ENCODE measurements around the gene AKAP10.
"Not testable (repeated sequence)": the region's sequence is repeated elsewhere in the genome, so short reads cannot be mapped to it uniquely, and the experiment has no call there.

AKAP10 gene

DNA sequence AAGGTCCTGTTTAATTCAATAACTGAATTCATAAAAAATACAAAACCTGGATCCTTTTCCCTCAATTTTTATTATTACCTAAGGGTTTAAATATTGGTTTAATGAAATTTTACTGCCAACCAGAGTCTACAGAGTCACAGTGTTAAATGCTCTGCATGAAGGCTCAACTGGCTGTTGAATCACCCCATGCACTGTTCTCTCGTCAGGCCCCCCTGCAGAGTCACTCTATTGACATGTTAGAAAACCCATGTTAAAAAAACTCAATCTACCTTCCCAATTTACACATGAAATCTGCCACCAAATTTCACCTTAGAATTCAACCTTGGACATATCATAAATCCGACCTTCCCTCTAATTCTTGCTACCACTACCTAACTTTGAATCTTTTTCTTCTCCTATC lies 66.6 kb downstream of the AKAP10 start:
- no peak for DNase-seq

DNA sequence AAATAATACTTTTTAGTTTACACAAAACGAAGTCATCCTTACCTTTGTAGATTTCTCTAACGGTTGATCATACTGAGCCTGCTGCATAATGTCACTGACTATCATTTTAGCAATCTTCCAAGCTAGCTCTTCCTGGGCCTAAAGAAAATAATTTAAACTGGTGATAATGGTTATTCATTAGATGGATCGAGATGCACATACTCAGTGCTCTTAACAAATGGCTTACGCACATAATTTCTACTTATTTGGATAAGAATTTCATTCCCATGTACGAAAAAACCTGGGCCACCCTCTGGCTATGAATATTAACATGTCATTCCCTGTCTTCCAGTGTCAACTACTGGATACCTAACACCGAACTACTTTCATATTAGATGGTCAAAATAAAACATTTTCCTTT lies 68.5 kb downstream of the AKAP10 start:
- DNase-seq = no peak

DNA sequence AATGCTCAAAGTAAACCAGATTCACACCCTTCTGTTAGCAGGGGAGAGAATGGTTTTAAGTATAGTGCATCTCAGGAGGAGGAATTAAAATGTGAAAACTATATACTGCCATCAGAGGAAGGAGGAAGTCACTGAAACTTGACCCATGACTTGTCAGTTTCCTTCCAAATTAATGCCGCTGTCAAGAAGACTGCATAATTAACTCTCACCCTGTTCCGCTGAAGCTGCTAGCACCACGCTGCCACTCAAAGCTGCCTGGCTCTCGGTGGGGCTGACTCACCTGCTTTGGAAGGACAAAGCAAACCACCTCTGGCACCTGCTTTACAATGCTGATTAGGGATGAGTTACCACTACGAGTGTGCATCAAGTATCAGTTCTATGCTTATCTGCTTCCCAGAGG lies 72.1 kb downstream of the AKAP10 start:
- peak; percentile 23 for DNase-seq

DNA sequence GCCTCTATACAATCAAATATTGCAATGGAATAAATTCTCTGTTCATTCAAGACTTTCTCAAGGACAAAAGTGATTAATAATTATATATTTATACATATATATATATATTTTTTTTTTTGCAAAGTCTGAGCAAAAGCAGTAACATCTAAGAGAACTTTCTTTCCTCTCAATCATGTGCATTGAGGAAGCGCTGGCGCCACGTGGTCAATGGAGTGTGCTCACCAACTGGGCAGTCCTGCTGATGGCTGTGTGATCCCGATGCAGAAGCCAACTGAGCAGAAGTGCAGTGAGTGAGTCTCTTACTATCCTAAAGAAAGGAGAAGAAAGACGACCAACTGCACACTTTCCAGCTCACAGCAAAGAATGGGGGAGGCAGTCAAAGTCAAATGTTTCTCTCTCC lies 72.7 kb downstream of the AKAP10 start:
- DNase-seq = no peak

DNA sequence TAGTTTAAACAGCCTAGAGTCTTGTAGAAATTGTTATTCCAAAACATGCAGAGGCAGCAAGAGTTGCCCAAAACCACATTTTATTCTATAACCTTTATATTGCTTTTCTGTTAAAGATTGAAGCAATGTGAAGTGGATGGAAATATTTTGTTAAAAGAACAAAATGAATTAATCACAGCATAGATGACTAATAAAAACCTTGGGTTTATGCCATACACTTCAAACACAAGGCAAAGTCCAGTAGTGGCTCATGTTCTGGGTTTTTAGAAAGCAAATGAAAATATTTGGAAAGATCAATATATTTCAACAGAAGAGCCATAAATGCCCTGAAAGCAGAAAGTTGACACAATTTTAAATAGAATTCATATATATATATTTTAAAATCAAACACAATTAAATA lies 73.2 kb downstream of the AKAP10 start:
- DNase-seq = no peak

DNA sequence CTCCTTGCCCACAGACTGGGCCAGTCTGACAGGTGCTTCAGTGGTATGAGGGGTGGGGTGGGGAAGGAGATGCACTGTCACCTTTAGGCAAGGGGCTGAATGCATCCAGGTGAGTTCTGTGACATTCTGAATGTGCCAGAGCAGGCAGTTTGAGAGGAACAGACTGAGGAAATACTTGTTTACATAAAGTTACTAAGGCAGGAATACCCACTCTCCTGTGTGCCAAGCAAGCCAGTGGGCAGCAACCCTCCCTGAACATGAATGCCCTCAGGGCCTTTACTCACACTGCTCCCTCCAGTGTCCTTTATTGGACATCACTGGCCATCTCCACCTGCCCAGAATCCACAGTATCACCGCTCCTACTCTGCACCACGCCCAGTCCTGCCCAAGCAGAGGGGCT lies 76.8 kb downstream of the AKAP10 start:
- DNase-seq = no peak

DNA sequence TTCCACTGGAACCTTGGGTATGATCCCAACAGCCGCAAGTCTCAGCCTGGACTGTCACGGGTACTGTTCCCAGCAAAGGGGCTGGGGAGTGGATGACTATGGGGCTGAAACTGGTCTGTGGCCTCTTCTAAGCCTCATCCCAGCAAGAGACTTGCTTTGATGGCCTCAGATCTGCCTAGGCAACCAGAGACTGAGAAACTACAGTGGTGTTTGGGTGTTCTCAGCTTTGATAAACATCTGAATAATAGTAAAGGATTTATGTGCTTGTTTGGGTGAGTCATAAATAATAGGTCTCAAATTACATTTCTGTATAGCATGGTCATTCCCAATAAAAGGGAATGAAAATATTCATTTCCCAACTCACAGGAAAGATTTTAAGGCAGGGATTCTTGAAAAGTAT lies 79.7 kb downstream of the AKAP10 start:
- no peak for DNase-seq

DNA sequence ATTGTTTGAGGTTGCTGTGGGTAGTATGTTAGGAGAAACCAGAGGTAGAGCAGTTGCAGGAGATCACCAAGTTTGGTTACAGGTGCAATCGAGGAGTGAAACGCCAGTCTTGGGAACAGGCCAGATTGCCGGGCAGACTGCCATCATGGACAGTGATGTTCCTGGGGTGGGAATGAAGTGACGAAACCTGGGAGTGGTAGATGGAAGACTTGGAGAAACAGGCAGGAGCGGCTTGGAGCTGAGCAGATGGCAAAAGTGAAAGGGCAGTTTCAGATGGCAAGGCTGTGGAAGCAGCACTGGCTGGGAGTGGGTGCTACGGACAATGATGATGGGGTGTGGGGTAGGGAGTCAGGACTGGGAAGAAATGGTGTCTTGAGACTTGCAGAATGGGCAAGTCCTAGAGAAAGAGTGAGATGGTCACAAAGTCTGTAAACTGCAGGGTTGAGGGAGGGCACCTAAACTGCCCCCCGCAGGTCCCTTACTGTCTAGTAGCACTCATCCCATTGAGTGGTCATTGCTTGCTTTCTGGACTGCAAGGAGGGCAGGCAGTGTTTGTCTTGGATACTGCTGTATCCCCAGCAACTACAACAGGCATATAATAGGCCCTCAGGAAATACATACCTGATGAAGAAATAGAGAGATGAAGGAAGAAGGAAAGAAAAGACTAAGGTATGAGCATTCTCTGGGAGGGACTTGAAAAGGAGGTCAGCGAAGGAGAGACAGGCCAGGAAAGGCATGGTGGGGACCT lies 80.4 kb downstream of the AKAP10 start:
- no peak for DNase-seq

DNA sequence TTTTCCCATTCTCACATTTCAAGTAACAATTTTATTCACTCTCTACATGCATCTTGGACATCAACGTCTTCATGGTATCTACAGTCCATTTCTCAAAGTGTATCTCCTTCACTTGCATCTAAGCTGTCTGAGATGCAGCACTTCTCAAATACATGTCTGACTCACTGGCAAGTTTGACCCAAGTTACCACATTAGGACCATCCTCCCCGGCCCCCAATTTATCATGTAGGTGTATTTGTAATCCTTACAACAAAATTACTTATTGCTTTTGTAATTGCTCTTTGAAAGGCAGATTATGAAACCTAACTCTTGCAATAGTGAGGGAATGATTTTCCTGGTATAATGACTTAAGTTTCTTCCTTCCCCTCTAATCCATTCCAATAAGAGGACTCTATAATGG lies 80.9 kb downstream of the AKAP10 start:
- DNase-seq = no peak

DNA sequence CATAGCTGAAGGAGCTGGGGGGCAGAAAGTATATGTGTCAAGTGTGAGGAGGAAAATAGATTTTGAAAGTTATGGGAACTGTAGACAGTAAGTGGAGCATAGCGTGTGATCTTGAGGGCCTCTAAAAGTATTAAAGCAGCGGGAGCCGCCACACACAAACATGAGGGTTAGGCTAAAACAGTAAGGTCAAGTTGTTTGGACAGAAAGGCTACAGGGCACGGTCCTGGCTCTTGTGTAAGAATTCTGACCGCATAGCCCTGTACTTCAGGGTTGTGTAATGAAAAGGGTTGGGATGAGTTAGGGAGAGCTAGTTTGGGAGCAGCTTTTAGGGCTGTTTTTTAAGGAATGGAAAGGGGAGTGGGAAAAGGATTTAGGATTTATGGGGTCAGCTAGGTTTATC lies 87.1 kb downstream of the AKAP10 start:
- DNase-seq = not testable (repeated sequence)

DNA sequence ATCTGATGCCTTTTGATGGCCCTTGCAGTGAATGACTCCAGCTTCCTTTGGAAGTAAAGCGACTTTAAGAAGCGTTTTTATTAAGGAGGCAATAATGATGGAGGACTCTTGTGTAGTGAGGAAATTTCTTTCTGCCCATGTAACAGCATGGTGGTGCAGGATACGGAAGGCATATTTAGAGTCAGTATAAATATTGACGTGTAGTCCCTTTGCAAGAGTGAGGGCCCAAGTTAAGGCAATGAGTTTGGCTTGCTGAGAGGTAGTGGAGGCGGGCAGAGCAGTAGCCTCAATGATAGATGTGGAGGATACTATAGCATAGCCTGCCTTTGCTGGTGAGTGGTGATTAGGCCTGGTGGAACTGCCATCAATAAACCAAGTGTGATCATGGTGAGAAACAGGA lies 87.6 kb downstream of the AKAP10 start:
- not testable (repeated sequence) for DNase-seq

DNA sequence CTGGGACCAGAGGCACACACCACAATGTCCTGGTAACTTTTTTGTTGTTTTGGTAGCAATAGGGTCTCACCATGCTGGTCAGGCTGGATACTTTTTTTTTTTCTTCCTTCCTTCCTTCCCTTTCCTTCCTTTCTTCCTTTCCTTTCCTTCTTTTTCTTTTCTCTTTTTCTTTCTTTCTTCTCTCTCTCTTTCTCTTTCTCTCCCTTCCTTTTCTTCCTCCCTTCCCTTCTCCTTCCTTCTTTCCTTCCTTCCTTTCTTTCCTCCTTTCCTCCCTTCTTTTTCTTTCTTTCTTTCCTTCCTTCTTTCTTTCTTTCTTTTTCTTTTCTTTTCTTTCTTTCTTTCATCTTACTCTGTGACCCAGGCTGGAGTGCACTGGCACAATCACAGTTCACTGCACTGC lies 91.5 kb downstream of the AKAP10 start:
- no peak for DNase-seq

DNA sequence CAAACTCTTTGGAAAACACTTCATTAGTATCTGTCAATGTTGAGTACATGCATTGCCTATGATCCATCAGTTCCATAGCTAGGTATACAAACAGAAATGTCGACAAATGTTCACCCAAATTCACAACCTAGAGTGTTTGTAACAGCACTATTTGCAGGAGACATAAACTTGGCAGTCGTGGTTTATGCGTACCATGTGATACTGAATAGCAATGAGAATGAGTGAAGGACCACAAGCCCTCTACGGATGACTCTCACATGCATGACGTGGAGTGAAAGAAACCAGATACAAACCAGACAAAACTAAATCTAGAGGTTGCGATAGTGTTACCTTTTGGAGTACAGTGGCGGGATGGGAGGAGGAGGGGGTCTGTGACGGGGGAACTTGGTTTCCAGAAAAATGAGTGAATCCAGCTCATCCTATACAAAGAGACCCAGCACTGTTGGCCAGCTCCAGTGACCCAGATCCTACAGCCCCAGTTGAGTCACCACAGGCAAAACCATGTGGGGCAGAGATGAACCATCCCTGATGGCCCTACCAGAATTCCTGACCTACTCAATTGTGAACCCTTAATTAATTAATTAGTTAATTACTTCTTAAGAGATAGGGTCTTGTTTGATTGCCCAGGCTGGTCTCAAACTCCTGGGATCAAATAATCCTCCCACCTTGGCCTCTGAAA lies 94.0 kb downstream of the AKAP10 start:
- no peak for DNase-seq

DNA sequence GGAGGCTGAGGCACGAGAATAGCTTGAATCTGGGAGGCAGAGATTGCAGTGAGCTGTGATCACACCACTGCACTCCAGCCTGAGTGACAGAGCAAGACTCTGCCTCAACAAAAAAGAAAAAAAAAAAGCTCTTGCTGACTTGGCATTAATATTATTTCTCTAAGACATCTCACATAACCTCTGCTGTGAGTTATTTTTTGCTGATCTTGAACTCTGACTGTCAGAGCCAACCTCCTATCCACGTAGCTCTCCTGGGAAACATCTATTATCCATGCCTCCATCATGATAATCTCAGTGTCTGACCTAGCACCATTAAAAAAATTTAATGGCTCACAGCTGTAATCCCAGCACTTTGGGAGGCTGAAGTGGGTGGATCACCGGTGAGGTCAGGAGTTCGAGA lies 97.2 kb downstream of the AKAP10 start:
- no peak for DNase-seq

DNA sequence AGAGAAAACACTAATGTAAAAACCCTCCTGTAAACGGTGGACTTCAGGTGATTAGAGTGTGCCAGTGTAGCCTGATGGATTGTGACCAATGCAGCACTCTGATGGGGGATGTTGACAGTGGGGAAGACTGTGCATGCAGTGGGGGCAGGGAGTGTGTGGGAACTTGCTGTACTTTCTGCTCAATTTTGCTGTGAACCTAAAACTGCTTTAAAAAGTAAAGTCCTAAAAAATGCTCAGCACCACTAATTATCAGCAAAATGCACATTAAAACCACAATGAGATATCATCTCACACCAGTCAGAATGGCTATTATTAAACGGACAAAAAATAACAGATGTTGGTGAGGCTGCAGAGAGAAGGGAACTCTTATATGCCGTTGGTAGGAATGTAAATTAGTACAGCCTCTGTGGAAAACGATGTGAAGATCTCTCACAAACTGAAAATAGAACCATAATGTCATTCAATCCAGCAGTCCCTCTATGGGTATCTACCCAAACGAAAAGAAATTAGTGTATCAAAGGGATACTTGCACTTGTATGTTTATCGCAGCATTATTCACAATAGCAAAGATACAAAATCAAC lies 100.2 kb downstream of the AKAP10 start:
- DNase-seq = no peak

DNA sequence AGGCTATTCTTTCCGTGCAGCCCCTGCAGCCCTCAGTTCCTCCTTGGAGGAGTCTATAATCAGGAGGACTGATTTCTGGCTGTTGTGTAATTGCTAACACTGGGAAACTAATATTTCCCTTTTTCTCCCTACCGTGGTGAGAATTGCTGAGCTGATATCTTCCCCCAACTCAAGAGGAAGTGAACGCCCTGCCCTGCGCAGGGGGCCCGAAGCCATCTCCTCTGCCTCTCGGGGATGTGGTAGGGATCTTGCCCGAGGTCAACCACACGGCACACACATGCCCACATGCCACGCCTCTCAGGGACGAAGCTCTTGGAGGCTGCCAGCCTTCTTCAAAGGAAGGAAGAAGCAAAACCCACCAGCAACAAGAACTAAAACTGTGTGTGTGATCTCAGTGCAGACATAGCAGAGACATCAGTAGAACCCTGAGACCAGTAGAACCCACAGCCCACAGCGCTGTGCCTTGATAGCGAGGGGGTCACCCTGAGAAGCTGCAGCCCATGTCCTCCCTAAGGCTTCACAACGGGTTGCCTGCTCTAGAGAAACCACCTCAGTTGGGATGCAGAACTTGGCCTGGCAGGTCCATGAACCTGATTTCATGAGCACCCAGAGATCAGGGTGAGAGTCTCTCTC lies 101.0 kb downstream of the AKAP10 start:
- no peak for DNase-seq

DNA sequence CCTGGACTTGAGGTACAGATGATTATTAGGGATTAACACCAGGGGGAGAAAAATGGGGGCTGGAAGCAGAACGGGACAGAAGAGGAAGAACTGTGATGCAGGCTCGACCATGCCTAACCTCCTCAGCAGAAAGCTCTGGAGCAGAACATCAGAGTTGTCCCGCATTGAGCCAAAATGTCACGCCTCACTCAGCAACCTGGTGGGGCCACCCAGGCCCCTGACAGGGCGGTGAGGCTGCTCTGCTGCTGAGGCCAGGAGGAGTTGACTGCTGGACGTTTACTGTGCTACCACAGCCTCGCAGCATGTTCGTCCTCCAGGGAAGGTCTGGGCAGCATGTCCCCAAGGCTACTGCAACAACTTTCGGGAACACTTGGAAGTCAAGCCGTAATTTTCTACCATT lies 103.4 kb downstream of the AKAP10 start:
- no peak for DNase-seq

DNA sequence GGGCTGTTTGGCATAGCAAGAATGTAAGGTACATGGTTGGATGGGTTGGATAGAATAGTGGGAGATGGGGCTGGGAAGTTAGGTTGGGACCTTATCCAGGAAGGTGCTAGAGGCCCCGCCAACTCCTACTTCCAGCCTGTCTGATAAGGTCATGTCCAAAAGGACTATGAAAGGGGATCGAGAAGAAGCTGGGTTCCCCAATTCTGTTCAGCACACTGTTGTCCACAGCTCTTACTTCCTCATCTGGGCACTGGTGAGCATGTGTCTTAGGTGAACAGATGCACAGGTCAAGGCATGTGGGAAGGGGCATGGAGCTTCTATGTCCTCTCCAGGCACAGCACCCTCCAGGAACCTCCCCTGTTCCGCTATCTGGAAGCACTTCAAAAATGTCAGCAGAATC lies 104.3 kb downstream of the AKAP10 start:
- DNase-seq = no peak

DNA sequence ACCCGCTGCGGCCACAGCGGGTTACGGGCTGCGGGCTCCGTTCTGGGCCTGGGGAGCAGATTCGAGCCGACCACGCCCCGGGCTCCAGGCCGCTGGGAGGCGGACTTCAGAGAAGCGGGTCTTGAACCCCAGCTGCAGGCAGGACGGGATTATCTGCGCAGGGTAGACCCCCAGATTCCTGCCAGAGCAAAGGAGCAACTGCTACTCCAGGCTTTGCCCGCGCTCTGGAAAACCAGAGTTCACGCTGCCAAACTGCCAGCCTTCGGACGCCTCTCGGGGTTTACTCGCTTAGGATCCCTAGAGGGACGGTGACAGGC lies 109.6 kb downstream of the AKAP10 start:
- no peak for DNase-seq

DNA sequence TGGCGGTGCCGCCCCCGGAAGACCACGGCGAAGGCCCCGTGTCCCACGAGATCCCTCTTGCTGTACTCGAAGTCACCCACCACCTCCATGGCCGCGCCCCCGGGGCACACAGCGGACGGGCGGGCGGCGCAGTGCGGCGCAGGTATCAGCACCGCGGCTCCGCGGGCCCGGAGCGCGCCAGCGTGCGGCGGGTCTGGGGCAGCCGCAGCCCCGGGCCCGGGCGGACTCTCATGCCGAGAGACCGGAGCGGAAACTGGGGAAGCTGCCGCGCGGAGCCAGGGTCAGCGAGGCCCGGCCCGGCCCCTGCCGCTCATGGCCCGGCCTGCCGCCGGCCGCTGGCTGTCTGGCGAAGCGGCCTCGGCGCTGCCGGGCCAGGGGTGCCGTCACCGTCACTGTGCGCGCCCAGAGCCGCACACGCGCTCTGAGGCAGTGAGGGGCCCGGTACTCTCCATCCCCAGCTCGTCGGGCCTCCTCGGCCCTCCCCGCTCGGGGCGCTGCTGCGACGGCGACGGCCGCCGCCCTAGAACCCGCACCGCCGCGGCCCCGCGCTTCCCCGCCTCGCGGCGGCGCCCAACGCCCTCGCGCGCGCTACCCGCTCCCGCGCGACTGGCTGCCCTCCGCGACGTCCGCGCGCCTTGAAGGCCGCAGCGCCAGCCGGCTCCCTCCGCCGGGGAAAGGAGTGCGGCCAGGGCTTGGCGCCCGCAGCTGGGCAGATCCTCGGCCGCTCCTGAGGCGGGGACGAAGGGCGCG lies 110.1 kb downstream of the AKAP10 start, which contains the start of gene ULK2:
Gene ULK2, minus strand, starts transcription at position 608 of the 750 bp plus-strand sequence. Its CDS starts 519 bp downstream, at position 89.
- no peak for DNase-seq

DNA sequence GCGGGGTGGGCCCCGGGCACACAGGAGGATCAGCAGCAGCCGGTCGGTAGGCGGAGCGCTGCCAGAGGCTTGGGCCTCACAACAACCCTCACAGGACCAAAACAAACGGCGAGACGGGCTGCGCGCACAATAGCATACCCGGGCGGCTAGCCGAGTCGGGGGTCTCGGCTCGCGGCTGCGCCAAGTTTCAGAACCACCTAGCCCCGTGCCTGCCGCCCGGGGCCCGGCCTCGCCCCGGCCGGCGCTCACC lies 110.6 kb downstream of the AKAP10 start:
- peak; percentile 31 for DNase-seq

DNA sequence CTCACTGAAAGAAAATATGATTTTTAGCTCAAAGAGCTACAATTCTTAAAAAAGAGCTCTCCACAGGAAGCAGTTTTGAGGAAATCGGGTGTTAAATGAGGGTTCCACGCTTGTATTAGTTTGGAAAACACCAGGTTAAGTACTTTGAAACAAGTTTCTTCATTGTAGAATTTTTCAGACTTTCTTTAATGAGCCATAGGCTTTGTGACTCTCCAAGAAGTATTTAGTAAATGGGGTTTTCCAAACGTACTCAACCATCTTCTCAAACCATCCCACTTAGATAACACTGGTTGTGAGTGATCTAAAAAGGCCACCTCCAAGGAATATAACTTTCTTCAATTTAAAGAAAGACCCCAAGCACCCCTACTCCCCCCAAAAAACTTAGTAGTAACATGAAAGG lies 112.6 kb downstream of the AKAP10 start:
- DNase-seq = no peak

DNA sequence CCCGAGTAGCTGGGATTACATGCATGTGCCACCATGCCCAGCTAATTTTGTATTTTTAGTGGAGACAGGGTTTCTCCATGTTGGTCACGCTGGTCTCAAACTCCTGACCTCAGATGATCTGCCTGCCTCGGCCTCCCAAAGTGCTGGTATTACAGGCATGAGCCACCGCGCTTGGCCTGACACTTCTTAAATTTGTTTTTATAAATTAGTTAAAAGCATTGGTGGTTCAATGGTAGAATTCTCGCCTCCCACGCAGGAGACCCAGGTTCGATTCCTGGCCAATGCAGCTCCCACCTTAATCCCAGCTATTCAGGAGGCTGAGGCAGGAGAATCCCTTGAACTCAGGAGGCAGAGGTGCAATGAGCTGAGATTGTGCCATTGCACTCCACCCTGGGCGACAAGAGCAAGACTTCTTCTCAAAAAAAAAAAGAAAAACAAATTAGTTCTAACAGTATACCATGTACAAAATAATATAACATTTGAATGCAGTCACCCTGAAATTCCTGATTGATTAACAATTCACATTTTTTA lies 116.9 kb downstream of the AKAP10 start:
- DNase-seq = not testable (repeated sequence)
